Stimulated activated CD4-positive, alpha-beta T cell treated with anti-CD3 and anti-CD28 coated beads, Interleukin-2, amount 100 ng/mL, for 24 hours (primary cell): ENCODE data around the gene CPVL.
A peak's percentile ranks its signal among the peaks of the same experiment; 100 is the strongest.

Experiments used
- DNase-seq, 2 donors: peaks; one replicate each; pipeline ENCODE4 v3.0.0-alpha.2; 2020

CPVL gene

DNA sequence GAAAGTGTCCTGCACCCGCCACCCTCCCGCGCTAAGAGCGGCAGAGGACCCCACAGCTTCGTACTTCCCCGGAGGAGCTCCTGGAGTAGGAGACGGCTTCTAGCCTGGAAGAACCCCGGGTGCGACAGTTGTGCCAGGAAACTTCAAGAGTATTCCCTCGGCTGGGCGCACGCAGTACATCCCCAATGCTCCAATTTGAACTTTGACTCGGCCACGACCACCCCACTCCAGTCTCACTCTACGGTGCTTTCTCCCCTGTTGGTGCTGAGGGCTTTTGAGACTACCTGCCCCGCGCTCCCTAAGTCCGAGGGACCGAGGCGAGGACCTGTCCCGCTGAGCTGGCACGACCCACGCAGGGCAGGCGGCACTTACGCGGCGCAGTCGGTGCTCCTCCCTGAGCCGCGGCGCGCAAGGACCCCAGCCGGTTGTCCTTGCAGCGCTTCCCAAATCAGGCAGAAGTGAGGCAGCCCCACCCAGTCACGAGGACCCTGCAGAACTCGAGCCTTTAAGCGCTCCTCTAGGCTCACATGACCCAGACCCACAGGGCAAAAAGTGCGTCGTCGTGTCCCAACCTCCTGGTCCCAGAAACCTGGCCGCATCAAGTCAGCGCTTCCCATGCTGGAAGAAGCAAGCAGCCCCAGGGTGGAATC, at the start of gene CPVL:
Gene CPVL, minus strand, starts transcription at position 481 of the 650 bp plus-strand sequence. CDS start 25,476 bp downstream, outside the sequence.
- DNase-seq, result no peak

DNA sequence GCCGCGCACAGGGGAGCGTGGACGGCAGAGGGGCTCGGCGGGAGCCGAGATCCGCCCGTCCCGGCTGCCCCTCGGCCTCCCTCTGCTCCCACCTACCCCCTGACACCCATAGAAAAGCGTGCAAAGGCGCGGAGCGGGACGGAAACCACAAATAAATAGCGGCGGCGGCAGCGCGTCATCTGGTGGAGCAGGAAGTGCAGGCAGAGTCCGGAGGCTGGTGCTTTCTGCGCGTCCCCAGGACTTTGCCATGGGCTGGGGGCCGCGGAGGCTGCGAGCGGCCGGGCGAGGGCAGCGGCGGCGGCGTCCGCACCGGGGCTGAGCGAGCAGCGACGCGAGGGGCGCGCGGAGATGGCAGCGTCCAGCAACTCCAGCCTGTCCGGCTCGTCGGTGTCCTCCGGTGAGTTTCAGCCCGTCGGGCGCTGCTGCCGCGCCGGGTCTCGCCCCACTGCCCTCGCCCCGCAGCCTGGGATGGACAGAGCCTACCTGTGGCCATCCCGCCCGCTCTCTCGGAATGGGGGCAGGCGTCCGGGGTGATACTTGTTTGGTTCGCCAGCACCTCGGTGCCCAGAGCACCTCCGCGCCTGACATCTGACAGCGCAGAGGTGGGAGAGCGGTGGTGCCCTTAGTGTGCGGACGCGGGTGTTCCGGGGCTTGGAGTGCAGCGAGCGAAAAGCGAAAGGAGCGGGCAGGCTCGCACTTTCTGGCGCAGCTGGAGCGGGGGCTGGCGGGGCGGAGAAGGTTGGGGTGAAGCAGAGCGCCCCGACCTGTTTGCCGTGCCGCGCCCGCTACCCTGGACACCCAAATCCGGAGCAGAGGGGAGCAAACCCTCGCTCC, 48.5 kb upstream of the CPVL start, which contains the start of gene CHN2:
Gene CHN2, plus strand, starts transcription at position 182 of the 834 bp plus-strand sequence.
- DNase-seq, result peak; percentile 27 to 54

DNA sequence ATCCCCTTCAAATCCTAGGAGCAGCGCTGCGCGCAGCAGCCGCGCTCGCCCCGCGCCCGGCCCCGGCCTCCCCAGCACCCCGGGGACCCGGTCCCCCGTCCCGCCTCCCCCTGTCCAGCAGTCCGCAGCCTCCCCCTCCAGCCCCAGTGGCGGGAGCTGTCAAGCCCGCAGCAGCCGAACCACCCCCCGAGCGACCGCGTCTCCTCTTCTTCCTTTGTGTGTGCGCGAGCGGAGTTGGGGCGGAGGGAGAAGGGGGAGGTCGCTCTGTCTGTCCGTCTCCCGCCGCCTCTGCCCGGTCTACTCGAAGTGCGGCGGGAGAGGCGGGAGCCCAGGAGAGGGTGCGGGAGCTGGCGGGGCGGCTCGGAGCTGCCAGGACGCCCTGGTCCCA, 47.9 kb upstream of the CPVL start:
- peak in 1 of 2 donors; percentile 14 for DNase-seq

DNA sequence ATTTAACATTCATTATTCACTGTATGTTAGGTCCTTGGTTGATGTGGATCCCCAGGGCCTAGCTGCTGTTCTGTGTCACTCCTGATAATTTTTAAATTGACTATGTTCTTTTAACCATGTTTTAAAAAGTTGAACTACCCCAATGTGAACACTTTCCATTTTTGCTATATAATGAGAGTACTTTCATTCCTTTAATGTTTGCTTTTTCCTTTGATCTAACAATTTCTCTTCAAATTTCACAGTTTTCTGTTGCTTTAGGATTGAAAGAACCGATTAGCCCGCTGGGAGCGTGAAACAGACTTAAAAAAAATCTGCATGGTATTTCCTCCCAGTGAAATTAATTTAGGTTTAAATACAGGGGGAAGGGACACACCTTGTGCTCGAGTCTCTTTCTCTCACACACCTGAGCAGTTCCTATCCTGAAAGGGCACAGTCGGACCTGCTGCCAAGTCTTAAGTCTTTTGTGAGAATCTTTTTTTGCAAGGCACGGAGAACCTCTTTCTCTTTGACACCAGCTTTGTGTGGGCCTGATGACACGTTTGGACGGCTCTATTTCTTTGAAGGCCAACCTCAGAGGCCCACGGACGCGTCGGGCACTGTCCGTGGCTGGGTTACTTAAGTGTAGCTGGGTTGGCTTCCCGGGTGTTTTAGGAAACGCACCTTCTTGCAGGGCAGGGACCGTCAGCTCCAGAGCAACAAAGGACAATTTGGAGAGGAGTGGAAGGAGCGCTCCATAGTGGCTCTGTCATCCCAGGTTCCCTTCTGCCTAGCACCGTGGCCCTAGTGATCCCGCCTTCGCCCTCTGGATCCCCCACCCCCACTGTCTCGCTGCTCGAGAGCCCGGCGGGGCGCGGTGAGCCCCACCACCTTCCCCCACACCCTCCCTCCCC, 47.2 kb upstream of the CPVL start:
- no peak for DNase-seq

DNA sequence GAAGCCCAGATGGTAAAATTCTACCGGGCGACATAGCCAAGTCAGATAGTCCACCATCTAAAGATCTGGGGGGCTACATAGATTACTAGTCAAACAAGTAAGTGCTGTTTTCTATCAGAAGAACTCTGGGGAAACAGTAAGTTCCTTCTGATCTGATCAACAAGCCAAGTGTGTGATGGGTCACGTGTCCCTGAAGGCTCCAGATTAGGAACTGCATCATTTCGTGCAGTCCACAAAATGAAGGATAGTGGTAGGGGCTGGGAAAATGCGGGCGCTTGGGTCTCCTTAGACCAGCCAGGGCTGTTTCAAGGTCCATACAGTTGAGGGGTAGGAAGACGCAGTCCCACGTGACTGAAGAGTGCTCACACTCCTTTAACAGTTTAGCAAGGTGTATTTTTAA, 46.5 kb upstream of the CPVL start:
- DNase-seq, result no peak

DNA sequence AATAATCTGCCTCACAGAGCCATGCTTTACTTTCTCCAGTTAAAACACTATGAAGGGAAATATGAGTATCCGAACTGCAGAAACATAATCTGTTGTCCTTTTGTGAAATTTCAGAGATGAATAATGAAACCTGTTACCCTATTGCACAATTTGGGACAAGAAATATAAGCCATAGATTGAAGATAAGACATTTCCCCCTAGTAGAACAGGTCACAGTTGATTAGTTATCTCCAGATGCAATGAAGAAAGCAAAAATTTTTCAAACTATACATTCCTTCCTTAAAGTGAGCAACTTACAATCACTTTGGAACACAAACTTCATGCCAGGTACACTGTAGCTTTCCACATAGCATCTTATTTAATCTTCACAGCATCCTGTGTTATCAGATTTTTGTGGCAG, 46.0 kb upstream of the CPVL start:
- DNase-seq, result no peak

DNA sequence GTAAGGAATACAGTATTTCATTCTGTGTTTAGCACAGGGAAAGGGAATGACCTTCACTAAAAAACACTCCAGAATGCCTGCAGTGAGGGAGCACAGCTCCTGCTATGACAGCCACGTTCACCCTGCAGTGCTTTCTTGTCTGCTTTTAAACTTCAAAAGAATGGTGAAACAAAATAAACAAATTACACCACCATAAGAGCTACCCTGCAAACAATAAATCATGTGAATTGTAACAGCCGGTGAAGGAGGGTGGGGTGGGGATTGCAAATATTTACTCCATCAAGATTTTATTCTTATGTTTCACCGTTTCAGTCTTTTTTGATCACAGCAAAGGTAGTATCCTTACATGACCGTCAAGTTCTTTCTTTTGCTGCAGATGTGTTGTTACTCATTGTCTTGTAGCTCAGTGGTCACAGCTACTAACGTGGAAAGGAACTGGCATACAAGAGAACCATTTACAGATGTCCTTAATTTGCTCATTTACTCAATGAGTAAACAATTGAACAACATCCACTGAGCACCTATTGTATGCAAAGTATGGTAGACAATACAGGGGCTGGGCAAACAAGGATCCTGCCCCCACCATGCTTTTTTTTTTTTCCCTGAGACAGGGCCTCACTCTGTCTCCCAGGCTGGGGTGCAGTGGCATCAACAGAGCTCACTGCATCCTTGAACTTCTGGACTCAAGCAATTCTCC, 44.2 kb upstream of the CPVL start:
- DNase-seq, result no peak

DNA sequence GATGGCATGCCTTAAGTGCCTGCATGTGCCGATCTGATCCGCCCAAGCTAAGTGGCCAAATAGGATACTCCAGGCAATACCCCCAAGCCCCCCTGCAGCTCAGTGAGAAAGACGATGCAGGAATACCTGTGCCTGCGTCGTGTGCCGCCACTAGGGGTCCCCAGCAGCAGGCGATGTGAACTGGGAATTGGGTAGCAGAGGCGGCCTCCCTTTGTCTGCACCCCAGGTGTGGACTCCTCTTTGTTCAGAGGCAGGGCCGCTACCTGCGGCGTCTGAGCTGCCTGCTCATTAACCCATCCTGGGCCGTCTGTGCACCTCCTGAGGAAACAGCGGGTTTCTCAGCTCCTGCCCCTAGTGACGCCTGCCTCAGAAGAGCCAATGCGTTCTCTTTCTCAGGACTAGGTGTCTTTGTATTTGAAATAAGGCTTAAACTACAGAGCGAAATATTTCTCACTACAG, 43.4 kb upstream of the CPVL start:
- peak; percentile 43 to 64 for DNase-seq

DNA sequence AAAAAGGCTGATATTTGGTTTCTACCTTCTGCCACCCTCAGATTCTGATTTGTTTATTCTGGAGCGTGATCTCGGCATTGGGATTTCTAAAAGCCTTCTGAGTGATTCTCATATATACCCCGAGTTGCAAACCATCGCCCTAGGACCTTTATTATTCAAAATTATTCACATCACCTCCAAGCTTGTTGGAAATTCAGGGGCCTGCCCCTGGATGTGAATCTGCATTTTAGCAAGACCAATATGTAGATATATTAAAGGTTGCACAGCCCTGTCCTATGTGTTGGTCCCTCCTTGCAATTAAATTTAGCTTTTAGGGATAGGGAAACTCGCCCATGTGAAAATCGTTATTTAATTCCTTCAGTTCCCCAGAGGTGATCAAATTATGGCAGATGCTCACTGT, 39.3 kb upstream of the CPVL start:
- DNase-seq, result no peak

DNA sequence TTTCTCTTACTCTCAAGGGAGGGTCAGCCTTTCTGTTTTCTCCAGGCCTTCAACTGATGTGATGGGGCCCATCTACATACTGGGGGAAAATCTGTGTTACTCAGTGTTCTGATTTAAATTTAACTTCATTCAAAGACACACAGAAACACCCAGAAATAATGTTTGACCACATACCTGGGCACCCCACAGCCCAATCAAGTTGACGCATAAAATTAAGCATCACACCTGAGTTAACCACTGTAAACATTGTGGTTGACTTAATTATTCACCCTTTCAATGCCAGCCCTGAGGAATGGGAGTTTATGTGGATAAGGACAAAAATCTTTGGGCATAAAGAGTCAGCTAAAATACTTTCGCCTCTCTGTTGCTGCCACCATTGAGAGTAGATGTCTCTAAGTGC, 38.3 kb upstream of the CPVL start:
- no peak for DNase-seq

DNA sequence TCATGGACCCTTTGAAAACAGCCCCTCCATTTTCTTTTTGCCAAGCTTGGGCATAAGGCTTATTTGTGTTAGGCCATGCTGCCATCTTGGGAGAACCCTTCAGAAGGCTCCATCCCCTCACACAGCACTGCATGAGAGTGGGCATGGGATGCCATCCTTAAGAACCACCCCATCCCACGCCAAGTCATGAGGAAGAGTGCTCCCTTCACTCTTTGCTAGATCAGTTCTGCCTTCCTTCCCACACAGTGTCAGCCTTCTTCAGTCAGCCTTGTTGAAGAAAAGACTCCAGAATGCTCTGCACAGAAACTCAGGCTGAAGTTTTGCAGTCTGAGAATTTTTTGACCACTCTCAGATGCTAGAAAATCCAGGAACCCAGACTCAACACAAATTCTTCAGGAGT, 32.8 kb upstream of the CPVL start:
- no peak for DNase-seq

DNA sequence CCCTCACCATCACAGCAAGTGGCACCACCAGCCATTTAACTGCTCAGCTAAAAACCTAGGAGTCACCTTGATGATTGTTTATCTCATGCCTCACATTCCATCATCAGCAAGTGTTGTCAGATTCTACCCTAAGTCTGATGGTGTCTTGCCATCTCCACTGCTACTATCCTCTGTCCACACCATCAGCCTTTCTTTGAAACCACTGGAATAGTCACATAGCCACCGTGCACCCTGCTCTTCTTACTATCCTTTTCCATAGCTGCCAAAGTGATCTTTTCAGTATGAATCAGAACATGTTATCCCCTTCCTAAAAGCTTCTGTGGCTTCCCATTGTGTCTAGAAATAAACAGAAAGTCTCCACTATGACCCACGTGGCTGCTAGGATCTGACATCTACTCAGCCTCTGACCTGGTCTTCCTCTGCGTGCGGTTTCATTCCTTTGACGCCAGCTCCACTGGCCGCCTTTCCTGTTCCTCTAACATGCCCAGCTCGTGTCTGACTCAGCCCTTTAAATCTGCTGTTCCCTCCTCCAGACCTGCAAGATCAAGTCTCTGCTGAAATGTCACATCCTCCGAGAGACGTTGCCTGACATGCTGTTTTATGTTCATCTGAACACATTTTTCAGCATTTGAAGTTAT, 31.7 kb upstream of the CPVL start:
- DNase-seq, result peak in 1 of 2 donors; percentile 12

DNA sequence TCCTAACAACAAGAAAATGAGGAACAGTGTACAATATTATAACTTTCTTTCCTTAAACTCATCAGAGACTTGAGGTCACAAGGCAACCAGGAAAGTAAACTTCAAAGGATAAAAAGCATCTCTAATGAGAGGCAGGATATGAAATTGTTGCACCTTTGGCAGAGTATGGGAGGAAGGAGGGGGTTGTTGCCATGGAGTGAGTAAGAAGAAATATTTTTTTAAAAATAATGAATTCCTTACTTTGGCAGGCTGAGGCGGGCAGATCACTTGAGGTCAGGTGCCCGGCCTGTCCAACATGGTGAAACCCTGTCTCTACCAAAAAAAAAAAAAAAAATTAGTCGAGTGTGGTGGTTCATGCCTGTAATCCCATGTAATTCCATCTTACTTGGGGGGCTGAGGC, 27.1 kb upstream of the CPVL start:
- no peak for DNase-seq

DNA sequence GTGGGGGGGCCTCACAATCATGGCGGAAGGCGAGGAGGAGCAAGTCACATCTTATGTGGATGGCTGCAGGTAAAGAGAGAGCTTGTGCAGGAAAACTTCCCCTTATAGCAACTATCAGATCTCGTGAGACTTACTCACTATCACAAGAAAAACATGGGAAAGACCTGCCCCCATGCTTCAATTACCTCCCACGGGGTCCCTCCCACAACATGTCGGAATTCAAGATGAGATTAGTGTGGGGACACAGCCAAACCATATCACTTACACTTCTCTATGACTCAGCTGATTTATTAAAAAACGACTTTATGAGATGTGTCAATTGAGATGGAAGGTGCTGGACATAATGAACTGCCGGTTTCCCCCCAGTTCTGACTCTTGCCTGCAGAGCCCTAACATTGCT, 24.4 kb upstream of the CPVL start:
- no peak for DNase-seq

DNA sequence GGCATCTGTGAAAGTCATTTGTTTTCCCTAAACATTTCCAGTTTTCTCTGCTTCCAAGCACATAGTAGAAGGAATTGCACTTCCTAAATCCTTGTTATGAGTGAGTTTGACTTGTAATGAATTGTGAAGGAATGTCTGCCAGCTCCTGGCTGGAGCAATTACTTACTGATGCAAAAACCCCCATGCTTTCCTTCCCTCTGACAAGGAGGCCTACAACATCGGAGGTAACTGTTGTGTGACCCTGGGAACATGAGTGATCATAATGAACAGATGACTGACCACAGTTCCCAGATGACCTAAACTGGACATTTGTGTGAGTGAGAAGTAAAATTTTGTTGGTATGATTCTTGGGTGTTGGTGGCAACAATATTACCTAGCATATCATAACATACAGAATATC, 21.4 kb upstream of the CPVL start:
- DNase-seq, result no peak

DNA sequence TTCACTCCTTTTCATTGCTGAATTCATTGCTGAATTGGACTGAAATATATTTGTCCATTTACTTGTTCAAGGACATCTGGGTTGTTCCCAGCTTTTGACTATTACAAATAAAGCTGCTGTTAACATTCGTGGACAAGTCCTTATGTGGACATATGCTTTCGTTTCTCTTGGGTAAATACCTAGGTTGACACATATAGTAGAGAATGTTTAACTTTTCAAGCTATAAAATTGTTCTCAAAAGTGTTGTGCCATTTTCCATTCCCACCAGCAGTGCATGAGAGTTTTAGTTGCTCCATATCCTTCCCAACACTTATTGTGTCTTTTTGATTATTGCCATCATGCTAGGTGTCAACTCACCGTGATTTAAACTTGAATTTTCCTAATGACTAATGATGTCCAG, 17.5 kb upstream of the CPVL start:
- no peak for DNase-seq

DNA sequence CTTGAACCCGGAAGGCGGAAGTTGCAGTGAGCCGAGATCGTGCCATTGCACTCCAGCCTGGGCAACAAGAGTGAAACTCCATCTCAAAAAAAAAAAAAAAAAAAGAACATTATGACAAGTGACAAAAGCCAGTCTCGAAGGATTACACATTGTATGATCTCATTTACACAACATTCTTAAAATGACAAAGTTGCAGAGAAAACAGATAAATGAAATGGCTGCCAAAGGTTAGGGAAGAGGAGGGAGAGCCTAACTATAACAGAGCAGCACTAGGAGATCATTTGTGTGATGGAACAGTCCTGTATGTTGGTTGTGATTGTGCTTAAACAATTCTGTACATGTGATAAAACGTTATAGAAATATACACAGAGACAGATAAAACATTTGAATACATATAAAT, 16.2 kb upstream of the CPVL start:
- no peak for DNase-seq

DNA sequence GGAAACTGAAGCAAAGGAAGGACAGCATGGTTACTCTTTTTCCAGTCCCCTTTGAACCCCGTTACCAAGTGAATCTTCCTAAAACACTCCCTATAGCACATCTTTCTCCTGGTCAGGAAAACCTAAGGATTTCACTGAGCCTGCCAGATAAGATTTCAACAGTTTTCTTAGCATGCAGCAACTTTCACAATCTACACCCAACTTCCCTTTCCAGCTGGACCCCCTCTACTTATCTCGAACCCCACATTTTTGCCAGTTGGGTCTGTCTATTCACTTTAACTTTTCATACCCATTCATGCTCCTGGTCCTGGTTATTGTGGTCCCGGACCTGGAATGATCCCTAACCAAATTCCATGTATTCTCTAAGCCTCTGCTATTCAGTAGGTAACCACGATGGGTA, 14.9 kb upstream of the CPVL start:
- no peak for DNase-seq

DNA sequence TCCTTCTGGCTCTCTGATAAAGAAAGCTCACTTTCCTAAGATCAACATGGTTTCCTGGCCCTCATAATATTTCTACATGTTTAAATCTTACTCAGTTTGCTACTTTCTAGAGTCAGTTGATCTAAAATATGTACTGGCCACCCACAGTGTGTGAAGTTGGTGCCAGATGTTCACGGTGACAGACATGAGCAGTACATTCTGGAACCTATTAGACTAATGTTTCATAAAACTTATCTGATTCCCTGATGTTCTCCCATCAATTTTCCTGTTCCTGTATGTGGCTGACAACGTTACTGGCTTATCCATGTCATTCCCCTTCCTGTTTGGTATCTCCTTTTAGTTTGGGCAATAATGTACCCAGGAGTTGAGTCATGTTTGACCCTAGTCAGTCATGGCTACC, 13.7 kb upstream of the CPVL start:
- DNase-seq, result no peak

DNA sequence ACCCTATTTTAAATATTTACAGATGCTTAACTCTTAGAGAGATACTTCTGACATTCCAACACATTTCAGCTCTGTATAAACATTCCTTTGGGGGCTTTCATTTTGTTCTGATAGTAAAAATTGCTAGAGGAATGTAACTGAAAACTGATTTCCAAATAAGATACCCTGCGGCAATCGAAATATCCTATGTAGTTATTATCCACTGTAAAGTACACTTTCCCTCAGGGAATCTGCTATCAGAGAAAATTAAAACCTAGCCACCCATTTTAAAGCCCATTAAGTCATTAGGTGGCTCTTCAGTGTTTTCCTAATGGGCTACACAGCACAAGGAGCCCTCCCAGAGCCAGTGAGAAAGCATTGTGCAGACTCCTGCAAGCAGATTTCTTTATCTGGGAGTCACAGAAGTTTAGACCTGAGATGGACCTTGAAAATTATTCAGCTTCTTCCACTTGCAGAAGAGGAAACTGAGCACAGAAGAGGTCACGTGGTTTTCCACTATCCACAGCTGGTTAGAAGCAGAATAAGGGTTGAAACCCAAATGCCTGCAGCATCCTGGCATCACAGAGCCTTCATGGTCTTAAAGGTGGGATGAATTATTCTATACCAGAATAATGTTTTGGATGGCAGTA, 12.6 kb upstream of the CPVL start:
- DNase-seq, result no peak

DNA sequence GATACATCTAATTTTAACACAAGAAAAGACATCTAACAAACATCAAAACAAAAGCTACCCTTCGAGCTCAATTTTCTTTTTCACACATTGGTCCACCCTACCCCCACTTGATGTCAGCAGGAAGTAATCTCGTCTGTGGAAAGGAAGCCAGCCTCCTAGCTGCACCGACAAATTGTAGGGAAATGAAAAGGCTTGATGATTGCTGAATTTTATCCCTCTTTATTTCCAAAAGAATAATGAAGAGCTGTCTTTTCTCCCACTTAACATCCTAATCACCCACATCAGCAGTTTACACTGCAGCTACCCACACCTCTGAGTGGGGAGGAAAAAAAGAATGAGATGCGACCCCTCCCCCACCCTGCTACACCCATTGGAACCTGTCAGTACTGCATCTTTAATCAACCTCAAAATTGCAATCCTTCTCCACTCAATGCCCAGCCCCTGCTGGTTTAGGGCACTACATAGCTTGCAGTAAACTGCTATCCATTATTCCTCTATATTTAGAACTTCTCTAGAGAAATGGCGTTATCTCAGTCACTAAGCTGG, 10.6 kb upstream of the CPVL start:
- no peak for DNase-seq
